SK-N-MC (cell line): ENCODE data around the gene SLC16A3.

ENCODE experiments used
- EZH2 ChIP-seq: fragments of 200-600 bp; sonication (generic); IDR thresholded peaks from one replicate; pipeline ENCODE4 v1.6.1; 2017; ENCODE audit warnings: antibody characterized with exemption
- FOXP2 ChIP-seq: optimal IDR thresholded peaks from 2 replicates; pipeline ENCODE3; 2011; ENCODE audit warnings: mild to moderate bottlenecking, moderate library complexity; ENCODE audit not compliant: insufficient read depth; ENCODE audit errors: extremely low read length, control extremely low read depth
- POLR2AphosphoS5 ChIP-seq: IDR thresholded peaks from 2 replicates; pipeline ENCODE4 v1.6.1; 2012; ENCODE audit warnings: mild to moderate bottlenecking, low read depth, low read length, borderline replicate concordance

DNA sequence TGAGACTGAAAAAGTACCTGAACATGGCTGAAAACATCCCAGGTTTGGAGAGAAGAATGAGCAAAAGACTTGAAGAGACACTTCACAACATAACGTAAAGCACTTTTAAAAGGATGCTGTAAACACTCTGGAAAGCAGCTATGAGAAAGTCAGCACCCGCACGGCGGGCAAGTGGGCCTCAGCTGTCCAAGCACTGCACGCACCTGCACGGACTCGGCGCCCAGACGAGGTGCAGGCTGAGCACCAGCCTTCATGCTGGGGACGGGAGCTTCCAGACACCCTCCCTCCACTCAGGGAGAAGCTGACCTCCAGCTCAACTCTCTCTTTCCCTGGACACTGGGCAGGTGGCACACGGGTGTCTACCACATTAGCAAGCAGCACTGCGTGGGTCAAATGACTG lies 29.3 kb upstream of the SLC16A3 start:
- TF ChIP-seq POLR2AphosphoS5: no peak
- TF ChIP-seq EZH2: no peak
- TF ChIP-seq FOXP2: no peak
